ENCODE measurements around the gene PMAIP1. TPM values are rescaled to one million over a fixed set of nuclear protein-coding genes. Genes with fewer than 3 reads are reported as not detected.
"Not testable (repeated sequence)": the region's sequence is repeated elsewhere in the genome, so short reads cannot be mapped to it uniquely, and the experiment has no call there.

The PMAIP1 gene
- 43.7 and 50.3 TPM in 2 replicates for total RNA-seq (2014; rRNA removed; shearing (Covaris generic))

DNA sequence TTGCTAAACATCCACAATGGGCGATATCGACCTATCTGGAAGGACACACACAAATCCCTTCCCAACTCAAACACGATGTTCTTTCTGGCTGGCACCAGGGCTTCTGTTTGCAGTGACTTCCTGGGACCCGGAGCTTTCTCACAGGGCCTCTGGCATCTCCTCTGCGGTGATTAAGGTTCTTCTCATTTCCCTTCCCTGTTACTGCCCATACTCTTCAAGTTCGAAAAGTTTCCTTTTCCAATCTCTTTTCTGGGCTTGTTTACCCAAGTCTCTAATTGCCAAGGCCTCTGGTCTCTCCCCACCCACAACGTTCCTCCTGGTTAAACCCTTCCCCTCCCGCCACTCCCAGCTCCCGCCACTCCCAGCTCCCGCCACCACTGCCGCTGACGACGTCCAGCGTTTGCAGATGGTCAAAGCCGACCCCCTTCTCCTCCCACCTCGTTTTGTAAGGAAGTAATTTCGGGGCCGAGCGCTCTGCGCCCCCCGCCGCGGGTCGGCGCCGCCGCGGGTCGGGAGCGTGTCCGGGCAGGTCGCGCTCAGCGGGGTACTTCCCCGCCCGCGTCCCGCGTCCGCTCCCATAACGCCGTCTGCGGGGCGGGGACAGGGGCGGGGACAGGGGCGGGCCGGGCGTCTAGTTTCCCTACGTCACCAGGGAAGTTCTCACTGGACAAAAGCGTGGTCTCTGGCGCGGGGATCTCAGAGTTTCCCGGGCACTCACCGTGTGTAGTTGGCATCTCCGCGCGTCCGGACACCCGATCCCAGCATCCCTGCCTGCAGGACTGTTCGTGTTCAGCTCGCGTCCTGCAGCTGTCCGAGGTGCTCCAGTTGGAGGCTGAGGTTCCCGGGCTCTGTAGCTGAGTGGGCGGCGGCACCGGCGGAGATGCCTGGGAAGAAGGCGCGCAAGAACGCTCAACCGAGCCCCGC is at the start of gene PMAIP1:
Gene PMAIP1, plus strand, starts transcription at position 699 of the 924 bp plus-strand sequence. Its CDS starts 182 bp downstream, at position 881.
- DNase-seq (ENCODE audit: low read depth): peak; percentile 93

DNA sequence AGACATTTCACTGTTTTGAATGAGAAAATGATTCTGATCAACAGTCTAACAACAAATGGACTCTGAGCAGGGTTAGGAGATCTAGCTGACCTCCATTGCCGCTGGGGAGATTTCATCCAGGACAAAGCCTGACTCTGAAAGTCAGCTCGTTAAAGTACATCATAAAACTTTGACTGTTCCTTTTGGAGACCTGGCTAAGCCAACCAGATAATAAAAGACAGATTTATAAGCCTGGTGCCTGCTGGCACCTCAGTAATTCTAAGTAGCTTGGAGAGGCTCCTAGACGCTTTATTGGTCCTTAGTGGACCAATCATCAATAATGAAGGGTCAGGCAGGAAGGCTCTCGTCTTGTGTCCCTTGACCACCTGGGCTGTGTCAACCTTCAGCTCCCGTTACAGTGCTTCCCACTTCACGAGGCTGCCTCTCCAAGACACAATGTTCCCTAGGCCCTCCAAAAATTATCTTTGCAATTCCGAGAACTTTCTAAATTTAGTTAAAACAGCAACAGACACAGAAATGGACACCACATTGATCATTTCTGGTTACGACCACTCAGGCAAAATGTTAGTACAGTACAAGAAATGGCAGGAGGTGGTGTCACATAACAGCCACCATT is 47.9 kb upstream of the PMAIP1 start:
- no peak for DNase-seq (ENCODE audit: low read depth)

DNA sequence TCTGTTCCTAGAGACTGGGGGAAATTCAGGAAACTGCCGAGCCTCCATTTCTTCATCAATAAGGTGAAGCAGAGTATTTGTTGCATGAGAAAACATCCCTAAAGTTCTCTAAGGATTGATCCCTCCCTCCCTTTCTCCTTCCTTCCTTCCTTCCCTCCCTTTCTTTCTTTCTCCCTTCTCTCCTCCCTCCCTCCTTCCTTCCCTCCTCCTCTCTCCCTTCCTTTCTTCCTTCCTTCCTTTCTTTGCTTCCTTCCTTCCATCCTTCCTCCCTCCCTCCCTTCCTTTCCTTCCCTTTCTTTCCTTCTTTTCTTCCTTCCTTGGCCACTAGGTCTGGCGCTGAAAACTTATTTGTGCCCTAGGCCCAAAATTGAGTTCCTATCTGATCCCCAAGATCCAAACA is 47.2 kb upstream of the PMAIP1 start:
- DNase-seq (ENCODE audit: low read depth): no peak

DNA sequence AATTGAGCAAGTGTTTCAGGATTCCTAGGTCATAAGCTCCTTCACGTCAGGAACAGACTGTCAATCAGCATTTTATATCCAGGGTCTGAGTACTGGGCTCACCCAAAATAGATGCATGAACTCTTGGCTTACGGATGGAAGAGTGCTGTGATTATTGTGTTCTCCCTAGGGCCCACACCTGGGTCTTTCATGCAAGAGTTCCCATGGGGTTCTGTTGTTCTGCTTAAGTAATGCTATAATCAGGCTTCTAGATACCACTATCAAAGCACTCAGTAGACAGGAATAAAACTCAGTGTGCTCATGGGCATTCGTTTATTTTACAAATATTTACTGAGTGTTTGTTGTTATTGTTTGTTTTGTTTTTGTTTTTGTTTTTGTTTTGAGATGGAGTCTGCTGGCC is 46.4 kb upstream of the PMAIP1 start:
- DNase-seq (ENCODE audit: low read depth): no peak

DNA sequence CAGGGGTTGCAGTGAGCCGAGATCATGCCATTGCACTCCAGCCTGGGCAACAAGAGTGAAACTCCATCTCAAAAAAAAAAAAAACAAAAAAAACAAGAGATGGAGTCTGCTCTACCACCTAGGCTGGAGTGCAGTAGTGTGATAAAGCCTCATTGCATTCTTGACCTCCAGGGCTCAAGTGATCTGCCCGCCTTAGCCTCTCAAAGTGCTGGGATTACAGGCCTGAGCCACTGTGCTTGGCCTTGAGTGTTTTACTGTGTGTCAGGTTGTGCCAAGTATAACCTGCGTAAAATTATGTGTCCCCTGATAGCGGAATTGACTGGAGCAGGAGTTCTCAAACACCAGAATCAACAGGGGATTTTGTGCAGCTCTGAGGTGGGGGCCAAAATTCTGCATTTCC is 45.8 kb upstream of the PMAIP1 start:
- not testable (repeated sequence) for DNase-seq (ENCODE audit: low read depth)

DNA sequence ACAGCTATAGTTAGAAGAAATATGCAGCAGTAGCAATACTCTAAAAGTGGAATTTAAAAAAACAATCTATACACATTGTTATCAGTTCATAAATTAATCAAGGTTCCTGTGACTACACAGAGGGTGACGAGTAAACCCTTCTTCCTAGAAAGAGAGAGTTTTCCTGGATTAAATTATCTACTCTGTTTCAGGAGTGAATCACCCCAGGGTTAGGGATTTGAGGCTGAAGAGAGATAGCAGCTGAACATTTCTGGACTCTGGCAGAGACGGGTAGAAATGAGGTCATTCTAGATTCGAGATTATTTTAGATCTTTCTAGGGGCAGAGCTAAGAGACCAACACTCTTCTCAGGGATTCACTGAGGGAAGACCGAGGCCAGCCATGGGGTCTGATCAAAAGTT is 38.8 kb upstream of the PMAIP1 start:
- peak; percentile 21 for DNase-seq (ENCODE audit: low read depth)

DNA sequence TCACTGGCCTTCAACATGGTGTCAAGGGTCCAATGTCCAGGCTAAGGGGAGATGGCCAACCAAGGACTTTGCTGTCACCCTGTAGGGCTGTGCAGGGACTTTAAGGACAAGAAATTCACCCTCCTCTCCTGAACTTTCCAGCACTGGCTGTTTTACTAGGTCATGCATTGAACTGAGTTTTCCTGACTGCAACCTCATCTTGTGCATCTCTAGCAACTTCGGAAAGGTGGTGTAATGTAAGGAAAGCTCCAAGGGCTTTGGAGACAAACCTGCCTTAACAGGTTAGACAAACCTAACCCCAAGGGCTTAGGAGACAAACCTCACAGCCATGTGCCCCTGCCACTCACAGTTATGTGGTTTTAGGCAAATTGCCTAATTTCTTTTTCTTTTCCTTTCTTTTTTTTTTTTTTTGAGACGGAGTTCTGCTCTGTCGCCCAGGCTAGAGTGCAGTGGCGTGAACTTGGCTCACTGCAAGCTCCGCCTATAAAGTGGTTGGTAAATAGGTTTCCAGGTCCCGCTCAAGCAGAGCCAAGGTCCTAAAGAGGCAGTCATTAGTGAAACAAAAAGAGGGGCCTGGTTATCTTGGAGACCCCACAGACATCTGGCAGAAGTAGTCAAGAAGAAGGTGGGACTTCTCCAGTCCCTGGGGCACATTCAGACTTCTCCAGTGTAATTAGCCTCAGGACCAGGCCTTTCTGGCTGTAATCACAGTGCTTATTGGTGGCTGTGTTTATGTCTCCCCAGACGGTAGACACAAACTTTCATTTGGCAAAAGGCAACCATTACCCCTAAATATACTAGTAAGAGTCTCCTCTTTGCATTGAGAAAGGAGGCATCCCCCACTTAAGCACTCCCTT is 37.6 kb upstream of the PMAIP1 start:
- no peak for DNase-seq (ENCODE audit: low read depth)

DNA sequence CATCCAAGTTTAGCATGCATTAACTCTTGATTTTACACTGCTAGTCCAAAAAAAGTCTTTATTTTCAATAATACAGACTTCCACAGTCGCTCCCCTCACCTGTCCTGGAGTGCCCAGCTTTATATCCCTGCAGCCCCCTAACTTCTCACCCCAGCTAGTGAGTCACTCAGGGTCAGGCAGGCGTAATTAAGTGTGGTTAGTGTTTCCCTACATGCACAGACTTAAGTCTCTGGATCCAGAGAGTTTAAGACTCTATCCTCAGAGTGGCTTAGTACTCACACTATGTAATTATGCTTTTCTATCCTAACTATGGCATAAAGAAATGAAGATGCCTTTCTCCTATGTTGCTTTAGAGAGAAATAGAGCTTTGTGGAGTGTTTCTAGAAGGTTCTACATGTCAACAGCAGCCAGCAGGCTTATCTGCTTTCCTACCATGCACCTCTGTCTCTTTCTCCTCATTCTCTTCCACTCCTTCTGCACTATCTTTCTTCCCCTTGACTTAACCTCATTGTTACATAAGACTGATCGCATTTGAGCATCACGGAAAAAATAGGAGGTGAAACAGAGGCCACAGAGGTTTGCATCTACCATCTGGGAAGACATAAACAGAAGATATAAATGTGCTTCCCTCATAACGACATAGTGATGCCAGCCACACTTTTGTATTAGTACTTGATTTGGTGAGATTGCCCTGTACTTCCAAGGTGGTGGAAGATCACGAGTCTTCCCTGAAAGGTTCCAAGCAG is 34.4 kb upstream of the PMAIP1 start:
- DNase-seq (ENCODE audit: low read depth): no peak

DNA sequence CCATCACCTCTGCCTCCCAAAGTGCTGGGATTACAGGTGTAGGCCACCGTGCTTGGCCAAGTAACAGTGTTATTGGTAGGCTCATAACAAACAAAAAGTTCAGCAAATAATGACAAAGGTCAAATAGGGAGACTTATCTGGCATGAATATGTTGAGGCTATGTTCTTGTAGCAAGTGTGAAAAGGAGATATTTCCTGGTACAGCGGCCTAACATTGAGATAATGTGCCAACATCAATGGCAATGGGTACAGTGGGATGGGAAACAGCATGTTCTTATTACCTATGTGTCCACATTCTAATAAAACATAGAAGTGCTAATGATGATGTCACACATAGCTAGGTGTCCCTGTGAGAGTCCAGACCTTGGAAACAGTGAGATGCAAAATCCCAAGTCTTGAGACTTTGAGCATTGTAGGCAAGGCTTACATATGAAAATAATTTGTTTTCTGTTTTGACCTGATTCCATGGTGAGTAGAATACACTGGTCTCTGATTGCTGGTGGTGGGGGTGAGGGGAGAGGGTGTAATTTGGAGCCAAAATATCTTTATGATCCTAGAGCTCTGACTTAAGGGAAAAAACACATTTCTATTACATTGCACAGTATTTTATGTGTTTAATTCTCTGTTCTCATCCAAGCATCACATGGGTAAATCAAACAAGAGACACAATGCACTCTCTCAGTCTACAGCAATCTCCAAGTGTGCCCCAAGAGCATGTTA is 33.1 kb upstream of the PMAIP1 start:
- DNase-seq (ENCODE audit: low read depth): no peak

DNA sequence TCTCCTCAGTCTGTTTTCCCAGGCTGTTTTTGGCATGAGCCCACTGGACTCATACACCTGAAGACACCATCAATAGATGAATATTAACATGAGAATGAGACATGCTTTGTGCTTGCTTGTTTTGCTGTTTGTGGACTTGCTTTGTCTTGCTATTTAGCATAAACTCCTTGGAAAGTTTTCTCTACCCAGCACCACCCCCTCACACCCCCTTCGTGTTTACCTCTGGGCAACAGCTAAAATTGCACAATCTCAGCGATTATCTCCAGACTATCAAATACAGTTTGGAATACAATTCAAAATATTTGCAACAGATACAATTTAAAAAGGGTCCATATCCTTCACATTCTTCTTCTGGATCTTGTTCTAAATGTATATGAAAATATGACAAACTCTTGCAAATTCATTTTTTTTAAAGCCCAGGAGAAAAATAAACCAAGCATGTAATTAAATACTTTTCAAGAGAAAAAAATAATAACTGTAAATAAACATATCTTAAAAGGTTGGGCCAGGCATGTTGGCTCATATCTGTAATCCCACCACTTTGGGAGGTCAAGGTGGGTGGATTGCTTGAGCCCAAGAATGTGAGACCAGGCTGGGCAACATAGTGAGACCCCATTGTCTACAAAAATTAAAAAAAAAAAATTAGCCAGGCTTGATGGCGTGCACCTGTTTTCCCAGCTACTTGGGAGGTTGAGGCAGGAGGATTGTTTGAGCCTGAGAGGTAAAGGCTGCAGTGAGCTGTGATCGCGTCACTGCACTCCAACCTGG is 32.3 kb upstream of the PMAIP1 start:
- no peak for DNase-seq (ENCODE audit: low read depth)

DNA sequence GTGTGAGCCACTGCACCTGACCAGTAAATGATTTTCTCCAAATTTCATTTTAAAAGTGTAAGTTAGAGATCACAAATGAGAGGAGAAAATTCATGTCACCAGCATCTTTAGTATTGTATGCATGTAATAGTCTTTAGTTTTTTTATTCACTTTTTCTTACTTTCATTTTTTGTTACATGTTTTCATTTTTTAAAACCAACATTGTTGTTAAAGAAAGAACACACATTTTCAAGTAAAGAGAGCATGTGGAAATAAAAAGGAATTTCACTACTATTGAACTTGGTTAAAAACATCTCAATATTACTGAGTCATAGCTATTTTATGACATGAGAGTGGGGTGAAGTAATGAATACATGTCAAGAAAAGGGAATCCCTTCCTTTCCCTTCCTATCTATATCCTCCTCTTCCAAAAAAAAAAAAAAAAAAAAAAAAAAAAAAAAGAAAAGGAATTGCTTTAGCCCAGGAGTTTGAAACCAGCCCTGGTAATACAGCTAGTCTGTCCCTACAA is 29.1 kb upstream of the PMAIP1 start:
- DNase-seq (ENCODE audit: low read depth): no peak

DNA sequence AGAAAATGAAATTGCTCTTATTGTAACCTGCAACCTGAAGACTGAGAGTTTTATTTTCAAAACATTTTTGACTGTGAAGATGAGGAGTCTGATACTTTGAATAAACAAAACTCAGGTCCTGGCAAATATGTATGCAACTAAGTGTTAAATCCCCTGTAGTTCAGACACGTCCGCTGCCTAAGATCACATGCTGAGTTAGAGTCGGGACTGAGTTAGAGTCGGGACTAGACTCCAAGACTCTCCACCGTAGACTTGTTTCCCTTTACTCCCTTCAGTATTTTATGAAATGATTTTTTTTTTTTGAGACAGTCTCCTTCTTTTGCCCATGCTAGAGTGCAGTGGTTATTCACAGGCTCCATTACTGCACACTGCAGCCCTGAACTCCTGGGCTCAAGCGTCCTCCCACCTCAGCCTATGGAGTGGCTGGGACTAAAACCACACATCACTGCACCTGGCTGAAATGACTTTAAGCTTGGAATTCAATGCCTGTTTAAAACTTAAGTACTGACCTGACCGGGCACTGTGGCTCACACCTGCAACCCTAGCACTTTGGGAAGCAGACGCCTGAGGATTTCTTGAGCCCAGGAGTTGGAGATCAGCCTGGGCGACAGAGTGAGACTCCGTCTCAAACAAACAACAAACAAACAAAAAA is 28.0 kb upstream of the PMAIP1 start:
- DNase-seq (ENCODE audit: low read depth): no peak

DNA sequence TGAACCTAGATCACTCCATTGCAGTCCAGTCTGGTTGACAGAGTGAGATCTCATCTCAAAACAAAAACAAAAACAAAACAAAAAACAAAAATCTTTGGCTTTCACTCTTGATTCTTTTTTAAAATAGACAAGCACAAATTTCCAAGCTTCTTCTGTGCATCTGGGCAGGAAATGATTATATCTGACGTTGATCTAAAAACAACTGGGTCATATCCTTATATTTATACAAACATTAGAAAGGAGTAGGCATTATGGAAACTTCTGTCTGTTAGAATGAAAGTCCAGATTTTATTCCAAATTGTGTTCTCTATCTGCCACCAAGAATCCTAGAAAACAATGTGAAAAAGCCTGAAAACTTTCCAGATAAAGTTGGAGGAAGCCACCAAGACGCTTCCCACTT is 26.2 kb upstream of the PMAIP1 start:
- DNase-seq (ENCODE audit: low read depth): no peak

DNA sequence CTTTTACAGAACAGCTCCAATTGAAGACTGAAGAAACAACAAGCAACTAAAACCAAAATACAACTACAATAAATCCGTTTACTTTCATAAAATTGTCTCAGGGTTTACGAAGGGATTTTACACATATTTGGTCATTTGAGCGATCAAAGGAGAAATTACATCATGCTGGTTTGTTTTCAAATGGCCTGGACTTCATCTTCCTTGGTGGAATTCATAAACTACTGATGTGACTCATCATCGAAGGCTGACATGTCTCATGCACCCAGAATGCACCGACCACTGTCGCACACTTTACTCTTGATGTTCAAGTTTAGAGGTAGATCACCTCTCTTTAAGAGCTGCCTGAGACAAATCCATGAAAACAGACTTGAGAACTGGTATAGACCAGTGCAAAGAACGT is 25.6 kb upstream of the PMAIP1 start:
- DNase-seq (ENCODE audit: low read depth): peak; percentile 81

DNA sequence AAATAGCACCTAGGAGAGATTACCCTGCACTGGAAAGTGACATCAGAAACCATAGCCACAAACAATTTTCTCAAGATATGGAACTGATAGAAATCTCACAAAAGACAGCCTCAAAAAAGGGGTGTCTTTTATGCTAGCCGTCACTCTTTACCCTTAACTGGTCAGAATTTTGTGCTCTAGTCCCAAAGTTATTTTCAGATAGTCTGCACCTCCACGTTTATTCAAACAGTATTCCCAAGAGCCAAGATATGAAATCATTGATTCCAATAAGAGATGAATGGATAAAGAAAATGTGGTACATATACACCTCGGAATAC is 23.5 kb upstream of the PMAIP1 start:
- DNase-seq (ENCODE audit: low read depth): no peak

DNA sequence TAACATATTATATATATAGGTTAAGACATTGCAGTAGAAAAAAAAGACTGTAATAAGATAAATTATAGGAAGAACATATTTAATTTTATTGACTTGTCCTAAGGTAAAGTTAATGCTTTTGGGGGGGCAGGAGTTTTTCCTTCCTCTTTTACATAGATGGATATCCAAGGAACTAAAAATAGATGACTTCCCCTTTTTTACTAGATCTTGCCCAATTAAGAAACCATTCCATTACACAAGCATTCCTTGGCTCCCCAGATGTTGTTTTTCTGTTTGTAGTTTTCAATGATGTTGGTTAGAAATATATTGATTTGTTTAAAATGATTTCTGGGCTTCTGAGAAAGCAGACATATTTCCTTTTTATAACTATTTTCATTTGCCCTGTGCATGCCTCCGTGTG is 22.4 kb upstream of the PMAIP1 start:
- no peak for DNase-seq (ENCODE audit: low read depth)

DNA sequence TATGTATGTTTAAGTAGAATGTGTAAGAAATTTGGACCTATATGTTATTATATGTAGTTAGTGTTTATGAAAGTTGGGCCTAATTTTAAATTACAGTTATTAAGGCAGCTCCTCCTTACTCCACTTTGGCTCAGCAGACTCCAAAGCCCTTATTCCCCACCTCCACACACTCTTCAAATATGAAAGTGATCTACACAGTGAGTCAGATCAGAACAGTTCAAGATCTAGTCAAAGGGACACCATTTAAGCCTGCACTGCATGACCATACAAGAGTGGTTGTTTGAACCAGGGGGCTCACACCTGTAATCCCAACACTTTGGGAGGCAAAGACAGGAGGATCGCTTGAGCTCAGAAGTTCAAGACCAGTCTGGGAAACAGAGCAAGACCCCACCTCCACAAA is 21.2 kb upstream of the PMAIP1 start:
- DNase-seq (ENCODE audit: low read depth): peak; percentile 10

DNA sequence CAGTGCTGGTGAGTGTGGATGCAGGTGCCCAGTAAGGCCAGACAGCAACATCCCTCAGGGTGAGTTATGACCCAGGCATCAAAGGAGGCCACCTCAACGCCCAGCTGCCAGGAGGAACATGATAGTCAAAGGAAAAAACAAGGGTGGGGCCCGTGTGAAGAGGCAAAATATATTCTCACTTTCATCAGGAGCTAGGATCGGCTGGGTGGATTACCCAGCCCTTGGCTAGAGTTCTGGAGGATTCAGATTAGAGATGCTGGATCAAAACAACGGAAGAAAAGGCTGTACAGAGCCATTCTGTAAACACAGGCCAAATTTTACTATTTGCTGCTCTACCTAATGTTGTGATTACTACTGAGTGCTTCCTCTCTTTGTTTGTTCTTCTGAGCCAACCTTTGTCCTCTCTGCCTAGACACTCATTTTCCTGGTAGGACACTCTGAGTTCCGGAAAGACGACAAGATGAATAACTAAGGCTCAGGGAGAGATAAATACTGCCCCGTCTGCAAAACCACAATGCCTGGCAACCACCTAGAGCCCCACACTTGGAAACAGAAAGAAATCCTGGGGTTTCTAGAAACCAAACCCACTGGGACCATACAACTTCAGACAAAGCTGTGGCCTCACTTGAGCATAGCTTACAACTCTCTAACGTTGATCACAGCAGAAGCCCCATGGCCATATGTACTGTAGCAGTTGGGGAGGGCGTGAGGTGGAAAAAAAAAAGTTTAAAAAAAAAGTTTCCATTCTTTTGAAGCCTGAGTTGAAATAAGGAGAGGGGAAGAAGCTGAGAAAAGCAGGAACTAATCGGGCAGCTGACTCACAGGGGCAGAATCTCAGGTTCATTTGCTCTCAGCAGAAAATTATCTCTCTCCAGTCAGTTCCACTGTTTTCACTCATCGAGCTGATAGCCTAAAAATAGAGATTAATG is 17.8 kb upstream of the PMAIP1 start:
- DNase-seq (ENCODE audit: low read depth): peak; percentile 83
